TTC549 (cell line): ENCODE measurements around the gene PMEL.
"Not testable (repeated sequence)": the region's sequence is repeated elsewhere in the genome, so short reads cannot be mapped to it uniquely, and the experiment has no call there.

Experiments
- FAIRE-seq: peaks from 2 replicates; lab custom pipeline; 2012; peaks lifted over from hg19 to GRCh38; lab: Jason Lieb, UNC

Gene PMEL

DNA sequence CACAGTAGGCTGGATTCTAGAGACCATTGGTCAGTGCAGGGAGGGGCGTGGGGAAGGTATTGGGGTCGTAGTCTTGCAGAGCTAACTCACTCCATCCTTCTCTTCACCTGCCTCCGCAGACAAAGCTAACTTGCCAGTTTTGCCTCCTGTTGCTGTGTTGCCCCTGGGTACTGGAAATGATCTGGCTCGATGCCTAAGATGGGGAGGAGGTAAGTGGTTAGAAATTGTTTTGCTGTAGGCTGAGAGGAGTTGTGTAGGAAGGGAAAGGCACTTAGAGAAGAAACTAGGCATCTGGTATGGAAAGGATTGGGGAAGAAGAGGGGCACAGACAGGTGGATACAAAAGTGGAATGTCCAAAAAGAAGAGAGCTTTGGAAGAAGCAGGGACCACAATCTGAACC lies 23.8 kb downstream of the PMEL start:
- no peak for FAIRE-seq

DNA sequence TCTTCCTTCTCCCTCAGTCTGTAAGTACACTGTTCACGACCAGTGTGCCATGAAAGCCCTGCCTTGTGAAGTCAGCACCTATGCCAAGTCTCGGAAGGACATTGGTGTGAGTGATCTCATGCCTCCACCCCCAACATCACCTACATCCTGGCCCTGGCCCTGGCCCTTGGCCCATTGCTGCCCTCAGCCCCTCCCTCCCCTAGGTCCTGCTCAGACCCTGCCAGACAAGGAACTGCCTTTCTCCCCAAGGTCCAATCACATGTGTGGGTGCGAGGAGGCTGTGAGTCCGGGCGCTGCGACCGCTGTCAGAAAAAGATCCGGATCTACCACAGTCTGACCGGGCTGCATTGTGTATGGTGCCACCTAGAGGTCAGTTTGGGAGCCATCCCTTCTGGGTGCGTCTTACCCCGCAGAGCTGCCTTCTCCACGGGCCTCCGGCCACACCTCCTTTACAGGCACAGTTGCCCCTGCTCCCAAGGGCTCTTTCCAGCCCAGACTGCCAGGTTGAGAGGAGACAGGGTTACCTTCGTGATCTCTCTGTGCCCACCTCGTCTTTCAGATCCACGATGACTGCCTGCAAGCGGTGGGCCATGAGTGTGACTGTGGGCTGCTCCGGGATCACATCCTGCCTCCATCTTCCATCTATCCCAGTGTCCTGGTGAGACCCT lies 25.6 kb downstream of the PMEL start:
- FAIRE-seq, result no peak

DNA sequence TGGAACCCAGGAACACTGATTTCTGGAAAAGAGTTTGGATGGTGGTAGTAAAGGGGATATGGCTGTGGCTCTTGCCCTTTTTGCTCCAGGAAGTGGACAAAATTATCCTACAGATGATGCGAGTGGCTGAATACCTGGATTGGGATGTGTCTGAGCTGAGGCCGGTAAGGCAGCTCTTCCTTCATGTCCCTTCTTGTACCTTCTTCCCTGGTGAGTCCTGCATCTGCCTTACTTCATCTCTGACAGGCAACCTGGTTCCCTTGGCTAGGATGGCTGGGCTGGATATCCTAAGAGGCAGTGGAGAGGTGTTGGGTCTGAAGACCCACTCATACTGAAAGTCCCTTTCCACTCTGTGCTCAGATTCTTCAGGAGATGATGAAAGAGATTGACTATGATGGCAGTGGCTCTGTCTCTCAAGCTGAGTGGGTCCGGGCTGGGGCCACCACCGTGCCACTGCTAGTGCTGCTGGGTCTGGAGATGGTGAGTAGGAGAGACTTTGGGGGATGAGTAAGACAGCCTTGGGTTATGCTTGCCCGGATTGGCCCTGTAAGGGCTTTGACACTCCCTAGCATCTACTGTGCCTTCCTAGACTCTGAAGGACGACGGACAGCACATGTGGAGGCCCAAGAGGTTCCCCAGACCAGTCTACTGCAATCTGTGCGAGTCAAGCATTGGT lies 26.9 kb downstream of the PMEL start:
- no peak for FAIRE-seq

DNA sequence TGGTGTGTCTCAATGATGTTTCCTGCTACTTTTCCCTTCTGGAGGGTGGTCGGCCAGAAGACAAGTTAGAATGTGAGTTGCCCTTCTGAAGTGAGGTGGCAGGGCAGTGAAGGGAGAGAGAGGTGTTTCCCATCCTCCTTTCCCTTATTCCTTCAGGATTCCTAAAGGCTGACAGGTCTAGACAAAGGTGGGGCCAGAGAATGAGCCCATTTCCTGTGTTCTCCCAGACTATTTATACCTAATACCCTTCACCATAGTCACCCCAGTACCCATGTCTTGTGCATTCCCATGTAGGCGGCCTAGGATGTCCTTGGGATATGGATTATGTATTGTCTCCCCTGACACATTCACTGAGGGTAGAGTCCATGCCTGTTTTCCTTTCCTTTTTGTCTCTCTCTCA lies 27.9 kb downstream of the PMEL start:
- no peak for FAIRE-seq

DNA sequence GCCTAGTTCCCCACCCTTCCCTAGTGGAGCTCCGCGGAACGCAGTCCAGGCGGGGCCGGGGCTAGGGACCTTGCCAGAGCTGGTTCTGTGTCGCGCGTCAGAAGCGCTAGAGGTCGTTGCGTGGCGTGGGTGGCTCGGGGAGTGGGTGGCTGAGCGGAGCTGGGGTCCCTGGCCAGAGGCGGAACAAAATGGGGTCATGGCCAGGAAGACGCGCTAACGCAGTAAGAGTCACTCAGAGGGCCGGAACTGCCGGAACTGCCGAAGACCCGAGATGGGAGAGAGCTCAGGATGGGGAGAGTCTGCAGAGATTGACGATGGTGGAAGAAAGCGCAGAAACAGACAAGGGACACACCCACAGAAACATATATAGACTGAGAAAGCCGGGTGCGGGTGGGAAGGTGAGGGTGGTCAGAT lies 30.1 kb downstream of the PMEL start:
- no peak for FAIRE-seq

DNA sequence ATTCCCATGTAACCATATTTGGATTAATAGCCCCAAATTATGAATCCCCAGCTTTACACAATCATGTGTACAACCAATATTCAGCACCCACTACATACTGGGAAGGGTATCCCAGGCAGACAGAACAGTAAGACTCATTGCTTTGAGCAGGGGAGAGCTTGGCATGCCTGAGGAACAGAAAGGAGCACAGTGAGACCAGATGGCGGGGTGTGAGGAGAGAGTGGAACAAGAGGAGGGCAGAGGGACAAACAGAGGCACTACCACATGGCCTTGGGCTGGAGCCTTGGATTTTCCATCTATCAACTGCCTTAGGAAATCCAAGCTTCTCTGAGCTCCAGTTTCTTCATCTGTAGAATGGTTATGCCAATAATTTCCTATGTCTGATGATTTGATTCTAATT lies 31.1 kb downstream of the PMEL start:
- FAIRE-seq, result no peak

DNA sequence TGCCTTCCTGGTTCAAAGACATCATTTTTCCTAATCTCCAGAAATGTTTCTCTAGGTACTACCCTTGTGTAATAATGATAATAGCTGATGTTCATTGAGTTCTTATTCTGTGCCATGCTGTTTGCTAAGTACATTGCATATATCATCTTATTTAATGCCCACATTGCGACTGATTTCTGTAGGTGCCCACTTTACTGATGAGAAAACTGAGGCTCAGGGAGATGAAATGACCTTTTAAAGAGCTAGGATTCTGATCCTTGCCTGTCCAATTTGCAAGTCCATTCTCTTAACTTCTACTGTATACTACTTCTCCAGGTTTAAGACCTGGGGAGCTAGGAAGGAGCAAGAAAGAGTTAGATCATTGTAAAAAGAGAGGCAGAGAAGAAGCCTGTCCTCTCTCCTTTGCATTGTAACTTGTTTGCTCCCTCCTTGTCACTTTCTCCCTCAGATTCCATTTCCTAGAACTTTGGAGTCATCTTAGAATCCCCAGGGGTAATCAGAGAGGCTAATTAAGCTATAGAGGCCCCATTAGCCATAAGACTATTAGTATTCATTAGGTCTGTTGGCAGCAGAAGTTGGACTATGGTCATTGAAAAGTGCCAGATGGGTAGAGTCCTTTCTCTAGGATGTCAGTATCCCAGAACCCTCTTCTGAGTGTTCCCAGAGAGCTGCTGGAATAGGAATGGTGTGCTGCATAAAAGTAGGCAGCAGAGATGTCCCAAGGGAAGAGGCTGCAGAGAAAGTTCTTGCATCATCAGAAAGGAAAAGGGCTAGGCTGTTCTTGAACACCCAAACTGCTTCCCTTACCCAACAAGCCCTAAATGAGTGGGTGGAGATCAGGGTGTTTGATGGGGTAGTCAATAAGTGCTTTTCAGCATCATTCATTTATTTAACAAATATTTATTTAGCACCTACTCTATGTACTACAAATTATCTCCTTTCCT lies 31.8 kb downstream of the PMEL start:
- no peak for FAIRE-seq

DNA sequence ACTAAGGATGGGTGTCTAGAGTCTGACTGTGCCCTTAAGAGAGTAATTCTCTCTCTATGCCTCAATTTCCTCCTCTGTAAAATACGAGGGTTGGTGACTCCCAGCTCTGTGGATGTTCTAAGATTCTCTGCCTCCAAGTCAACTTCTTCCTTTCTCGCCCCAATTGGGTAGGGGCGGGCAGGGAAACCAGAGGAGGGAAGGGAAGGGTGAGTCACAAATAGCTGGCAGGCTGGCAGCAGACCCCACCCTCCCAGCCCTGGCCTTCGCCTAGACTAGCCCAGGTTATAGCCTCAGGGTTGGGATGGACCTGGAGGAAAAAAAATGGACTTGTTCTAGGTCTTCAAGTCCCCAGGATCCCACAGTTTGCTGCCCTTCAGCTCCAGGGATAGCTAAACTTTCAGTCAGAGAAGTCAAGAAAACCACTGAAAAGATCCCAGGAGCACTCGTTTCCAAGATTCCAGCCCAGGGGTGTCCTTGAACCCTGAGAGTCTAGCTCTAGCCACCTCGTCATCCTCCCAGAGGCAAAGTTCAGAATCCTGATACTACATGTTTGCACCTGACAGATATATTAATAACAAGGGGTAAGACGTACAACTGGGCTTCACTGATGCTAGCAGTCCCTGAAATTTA lies 32.6 kb downstream of the PMEL start:
- FAIRE-seq, result no peak

DNA sequence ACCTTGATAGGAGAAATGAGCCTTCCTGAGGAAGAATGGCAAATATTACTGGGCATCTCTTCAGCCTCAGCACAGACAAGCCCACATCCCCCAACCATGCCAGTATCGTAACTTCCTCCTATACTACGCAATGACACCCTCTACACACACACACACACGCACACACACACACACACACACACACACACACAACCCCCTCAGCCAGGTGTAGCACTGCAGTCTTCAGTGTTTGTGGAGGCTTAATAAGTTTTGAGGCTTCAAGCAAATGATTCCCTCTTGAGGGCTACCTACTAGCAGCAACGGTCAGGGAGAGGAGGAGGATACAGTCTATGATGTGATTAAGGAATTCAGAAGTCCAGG lies 33.3 kb downstream of the PMEL start:
- FAIRE-seq, result no peak

DNA sequence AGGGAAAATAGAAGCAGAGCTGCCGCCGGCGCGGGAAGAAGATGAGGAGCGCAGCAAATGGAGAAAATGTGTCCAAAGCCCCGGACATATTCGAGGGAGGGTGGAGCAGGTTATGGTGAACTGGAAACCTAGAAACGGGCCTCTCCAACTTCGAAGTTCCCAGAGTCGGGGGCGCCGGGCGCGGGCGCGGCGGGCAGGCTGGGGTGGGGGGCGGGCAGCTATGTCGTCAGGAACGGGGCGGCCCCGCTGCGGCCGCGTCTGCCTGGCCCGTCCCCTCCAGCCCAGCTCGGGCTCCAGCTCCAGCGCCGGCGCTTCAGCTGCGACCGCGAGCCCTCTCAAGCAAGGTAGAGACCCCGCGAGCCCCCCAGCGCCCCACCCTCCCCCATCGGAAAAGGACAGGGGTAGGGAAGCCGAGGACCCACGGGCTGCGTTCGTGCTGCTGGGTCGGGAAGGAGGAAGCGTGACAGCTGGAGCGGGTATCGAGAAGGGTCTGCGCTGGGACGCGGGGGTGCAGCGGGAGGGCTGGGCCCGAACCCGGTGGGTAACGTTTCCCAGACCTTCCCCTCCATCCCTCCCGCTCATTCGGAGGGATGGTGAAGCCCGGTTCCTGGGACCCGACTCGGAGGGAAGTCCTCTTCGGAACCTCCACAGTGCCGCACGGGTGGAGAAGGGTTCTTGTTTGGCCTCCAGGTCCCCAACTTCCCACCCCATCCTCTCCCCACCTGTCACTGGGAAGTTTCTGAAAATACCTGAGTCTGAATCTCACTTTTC lies 33.9 kb downstream of the PMEL start:
- no peak for FAIRE-seq

DNA sequence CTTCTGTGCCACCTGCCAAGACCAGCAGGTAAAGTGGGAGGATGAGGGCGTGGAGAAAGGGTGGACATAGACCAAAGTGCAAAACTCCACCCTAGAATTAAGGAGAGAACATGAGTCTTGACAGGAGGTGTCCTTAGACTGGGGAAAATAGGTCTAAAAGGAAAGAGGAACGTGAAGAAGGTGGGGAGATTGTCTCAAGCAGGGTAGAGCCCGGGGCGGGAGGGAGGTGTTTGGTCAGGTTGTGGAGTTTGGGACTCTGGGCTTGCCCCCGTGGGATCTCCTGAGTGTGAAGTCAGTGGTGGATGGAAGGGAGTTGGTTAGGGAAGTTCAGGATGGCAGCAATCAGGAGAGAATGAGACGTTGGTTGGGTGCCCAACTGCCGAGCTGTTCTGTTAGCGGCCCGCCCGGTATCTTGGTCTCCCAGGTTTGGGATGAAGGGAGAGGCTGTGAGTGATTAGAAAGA lies 34.5 kb downstream of the PMEL start:
- no peak for FAIRE-seq

DNA sequence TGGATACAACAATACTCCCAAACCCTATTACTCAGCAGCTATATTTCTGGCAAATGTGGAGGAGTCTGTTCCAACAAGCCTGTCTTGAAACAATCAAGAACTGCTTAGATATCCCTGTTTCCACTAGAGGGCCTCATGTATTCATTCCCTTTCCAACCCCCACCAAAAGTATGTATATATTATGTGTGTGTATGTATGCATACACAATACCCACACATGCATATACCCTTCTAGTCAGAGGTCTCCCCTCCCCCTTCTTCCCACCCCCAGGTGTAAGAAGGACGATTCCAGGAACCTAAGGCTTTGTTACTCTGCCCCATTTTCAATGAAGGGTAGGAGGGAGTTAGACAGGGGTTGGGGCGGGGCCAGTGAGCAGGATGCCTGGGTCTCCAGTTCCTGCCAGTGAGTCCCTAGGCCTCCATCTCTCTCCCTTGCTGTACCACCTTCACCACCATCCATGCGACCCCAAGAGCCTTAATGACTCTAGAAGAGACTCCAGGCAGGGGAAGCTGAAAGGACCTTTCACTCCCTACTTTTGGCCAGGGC lies 35.0 kb downstream of the PMEL start, which contains the start of gene DGKA:
Gene DGKA, plus strand, starts transcription at position 392 of the 546 bp plus-strand sequence. CDS start 5,342 bp downstream, outside the sequence.
- FAIRE-seq, result no peak

DNA sequence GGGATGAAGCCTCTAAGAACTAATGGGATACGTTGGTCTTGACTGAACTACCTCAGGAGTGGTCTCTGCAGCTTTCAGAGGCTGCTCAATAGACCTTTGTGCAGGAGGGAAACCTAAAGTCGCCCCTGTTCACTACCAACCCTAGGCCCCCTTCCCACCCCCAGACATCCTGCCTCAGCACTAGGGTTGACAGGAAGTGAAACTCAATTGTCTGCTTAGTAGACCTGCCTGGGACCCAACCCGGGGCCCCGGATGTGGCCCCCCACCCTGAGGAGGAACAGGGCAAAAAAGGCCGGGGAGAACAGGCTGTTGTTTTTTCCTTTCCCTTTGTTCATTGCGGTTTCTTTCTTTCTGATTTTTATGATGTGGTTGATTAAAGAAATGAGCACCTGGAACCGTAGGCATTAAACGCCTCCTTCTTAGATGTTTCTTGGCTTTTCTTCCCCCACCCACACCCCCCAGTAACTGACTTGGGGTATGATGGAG lies 36.5 kb downstream of the PMEL start:
- FAIRE-seq, result no peak

DNA sequence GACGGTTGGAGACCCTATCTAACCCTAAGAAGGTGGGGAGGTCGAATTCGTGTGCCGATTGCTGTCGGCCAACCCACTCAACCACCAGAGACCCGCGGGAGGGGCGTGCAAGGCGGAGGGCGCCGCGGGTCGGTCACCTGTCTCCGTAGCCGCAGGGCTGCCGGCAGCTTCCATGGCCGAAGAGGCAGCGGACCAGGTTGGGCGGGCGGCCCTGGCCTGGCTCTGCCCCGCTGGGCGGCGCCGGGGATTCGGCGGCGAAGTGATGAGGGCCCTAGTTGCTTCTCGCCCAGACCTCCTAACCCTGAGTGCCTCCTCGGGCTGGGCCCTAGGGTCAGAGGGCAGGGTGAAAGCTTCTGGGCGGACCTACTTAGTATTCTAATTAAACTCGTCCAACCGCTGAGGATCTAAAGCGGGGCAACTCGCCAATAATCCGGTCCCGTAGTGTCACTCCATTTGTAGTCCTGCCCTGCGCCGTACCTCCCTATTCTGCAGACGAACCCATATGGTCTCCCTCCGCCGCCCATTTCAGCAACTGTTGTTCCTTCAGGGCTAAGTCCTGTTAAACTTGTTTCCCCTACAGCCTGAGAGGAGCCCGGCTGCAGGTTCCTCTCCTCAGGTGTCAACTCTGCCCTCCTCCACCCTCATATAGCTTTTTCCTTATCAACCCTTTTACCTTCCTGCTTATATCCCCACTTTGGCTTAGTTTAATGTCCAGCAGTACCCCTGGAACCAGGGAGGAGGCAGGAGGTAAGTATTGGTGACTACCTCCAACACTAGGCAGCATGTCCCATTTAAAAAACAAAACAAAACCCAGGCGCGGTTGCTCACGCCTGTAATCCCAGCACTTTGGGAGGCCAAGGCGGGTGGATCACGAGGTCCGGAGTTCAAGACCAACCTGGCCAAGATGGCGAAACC lies 38.0 kb downstream of the PMEL start, which contains the start of gene PYM1:
Gene PYM1, minus strand, starts transcription at position 307 of the 915 bp plus-strand sequence. Its CDS starts 133 bp downstream, at position 174.
- no peak for FAIRE-seq

DNA sequence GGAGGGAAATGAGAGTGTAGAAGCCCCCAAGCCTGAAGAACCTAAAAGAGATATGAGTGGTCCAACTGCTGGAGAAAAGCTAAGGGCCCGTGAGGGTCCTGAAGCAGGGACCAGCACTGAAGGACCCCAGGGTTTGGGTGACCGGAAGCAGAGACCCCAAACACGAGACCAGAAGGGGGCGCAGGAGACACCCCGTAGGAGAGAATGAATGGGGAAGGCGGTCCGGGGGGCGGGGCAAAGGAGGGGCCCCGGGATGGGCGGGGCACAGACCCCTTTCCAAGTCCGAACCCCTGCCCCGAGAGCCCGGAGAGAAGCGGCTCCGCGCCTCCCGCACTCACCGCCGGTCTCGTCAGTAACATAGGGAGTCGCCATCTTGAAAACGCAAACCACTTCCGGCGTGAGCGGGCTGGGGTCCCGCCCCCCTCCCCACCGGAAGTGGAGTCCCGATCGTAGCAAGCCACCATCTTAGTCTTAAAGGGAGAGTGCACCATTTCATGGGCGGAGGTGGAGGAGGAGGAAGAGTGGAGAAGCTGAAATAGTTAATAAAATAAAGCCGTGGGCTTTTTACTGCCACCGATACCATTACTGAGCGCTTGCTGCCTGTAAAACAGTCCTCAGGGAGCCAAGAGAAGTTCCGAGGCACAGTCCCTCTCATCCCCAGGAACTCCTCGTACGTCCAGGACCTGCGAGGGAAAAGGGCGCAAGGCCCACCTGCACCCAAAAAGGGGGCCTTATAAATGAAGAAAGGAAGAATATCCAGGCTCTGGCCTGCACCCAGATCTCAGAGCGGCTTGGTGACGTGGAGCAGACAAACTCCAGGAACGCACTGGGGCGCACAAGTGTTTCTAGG lies 38.9 kb downstream of the PMEL start:
- FAIRE-seq, result peak; percentile 48

DNA sequence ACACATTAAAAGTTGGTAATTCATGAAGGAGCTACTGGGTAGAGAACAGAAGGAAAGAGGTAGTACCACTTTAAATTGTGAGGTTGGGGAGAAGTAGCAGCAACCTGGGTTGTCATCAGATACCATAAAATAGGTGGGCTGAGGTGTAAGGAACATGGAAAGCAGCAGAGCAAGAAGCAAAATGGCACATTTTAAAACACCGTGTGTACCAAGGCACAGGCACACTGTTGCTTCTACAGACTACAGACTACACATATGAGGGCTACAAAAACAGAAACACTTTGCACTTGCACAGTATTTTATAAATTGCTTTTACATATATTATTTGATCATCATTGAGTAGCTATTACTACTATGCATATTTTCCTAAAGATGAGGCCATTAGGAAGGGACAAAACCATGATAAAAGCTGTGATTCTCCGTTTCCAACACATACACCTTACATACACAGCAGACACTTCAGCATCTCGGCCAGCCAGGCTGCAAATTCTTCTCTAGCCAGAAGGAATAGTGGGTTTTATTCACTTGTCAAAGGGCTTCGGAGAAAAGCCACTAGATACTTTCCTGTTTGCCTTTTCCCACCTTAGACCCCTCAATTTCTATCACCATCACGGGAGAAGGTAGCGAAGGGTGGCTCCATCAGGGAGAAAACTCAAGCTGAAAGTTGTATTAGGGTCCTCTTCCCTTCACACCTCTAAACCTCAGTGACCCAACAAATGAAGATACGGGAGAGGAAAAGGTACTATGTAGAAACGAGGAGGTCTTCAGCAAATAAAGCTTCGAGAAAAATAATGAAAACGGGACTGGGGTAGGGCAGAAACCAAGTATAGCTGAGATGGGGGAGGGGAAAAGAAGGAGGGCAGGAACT lies 39.7 kb downstream of the PMEL start:
- FAIRE-seq, result no peak

DNA sequence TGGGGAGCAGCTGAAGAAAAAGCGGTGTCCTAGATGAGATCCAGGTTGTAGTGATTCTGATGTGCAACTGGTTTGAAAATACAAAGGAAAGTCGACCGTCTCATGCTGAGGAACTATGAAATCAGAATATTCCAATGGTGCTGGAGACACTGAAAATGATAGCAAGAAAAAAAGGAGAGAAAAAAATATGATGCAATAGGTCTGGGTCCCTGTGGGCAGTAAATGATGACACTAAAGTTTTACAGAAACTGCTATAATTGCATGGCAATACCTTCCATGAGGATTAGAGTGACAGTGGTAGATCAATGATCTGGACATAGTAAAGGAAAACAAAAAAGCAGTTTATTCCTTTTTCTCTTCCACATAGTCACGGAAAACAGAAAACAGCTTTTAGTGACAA lies 40.5 kb downstream of the PMEL start:
- no peak for FAIRE-seq

DNA sequence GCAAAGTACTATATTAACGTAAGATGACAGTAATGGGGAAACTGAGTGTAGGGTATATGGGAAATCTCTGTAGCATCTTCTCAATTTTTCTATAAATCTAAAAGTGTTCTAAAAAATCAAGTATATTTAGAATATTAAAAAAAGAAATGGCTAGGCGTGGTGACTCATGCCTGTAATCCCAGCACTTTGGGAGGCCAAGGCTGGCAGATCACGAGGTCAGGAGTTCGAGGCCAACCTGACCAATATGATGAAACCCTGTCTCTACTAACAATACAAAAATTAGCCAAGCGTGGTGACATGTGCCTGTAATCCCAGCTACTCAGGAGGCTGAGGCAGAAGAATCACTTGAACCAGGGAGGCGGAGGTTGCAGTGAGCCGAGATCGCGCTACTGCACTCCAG lies 42.2 kb downstream of the PMEL start:
- not testable (repeated sequence) for FAIRE-seq
